ENCODE measurements around the gene INSR. TPM values are rescaled to one million over a fixed set of nuclear protein-coding genes. Genes with fewer than 3 reads are reported as not detected.

INSR gene
- 2.4 to 3.8 TPM (median 3.3 TPM) in 5 replicates for total RNA-seq (2022; extraction: Qiagen RNA extraction)

GRCh38 chr19:7293762-7294557, at the start of gene INSR:
Gene INSR (minus strand): TSS chr19:7294414. CDS start chr19:7293891, 523 bp downstream.

DNA sequence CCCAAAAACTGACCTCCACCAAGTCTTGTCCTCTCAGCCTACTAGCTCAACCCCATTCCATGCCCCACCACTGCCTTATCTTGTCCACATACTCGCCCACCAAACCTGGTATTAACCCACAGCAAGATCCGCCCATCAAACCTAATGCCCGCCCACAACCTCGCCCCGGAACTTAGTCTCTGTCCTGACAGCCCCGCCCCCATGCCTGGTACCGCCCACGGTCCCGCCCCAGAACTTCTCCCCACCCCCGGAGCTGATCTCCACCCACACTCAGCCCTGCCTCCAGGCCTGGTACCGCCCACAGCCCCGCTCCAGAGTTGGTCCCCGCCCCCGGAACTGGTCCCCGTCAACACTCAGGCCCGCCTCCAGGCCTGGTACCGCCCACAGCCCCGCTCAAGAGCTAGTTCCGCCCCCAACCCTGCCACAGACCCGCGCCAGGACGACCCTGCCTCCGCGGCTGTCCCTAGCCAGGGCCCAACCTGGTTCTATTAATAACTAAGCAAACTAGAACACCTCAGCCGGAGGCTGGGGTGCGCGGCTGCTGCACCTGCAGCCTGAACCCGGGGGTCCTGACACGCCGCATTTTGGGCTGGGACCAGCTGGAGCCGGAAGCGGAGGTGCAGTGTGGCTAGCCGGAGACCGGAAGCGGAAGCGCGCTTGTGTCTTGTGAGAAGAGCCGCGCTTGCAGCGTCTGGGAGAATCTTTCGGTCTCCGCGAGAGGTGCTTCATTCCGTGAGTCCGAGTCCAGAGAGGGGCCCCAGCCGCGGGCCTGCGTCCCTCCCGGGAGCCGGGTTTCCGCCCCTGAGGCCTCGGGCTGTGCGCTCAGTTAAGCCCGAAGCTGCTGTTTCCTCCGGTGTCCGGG, 224.9 kb downstream of the INSR start, which contains the start of gene ZNF557:
TSS of gene ZNF557 (plus strand) at position 662 of the 862 bp plus-strand sequence. CDS start 5,372 bp downstream, outside the sequence.

Other genes starting within 250 kb of the INSR start
- not detected in 5 replicates for gene MBD3L2, start 245.1 kb downstream of the INSR start, total RNA-seq (2022; extraction: Qiagen RNA extraction)
- 0.12 TPM in 1 of 5 replicates, not detected in the others for gene MBD3L3, start 235.7 kb downstream of the INSR start, total RNA-seq (2022; extraction: Qiagen RNA extraction)
- 2.3 to 2.9 TPM (median 2.8 TPM) in 5 replicates for gene ZNF557, start 224.7 kb downstream of the INSR start, total RNA-seq (2022; extraction: Qiagen RNA extraction)
- 60.8 to 76.7 TPM (median 69.8 TPM) in 5 replicates for gene ARHGEF18, start 54.5 kb upstream of the INSR start, total RNA-seq (2022; extraction: Qiagen RNA extraction)
- 1.4 to 2.6 TPM (median 1.9 TPM) in 5 replicates for gene PEX11G, start 194.6 kb upstream of the INSR start, total RNA-seq (2022; extraction: Qiagen RNA extraction)
- gene ZNF358, start 221.7 kb upstream of the INSR start, total RNA-seq (2022; extraction: Qiagen RNA extraction): 16.7 to 21.1 TPM (median 18.2 TPM) in 5 replicates
- 9.4 to 12.8 TPM (median 12.3 TPM) in 5 replicates for gene MCOLN1, start 228.2 kb upstream of the INSR start, total RNA-seq (2022; extraction: Qiagen RNA extraction)
- 27.7 to 34.6 TPM (median 31.9 TPM) in 5 replicates for gene PNPLA6, start 241.3 kb upstream of the INSR start, total RNA-seq (2022; extraction: Qiagen RNA extraction)

All from A549 treated with Hydrocortisone at 1 μM for 4 hours (cell line).